RWPE1 (cell line): ENCODE results near the gene IL1R2.

Experiments used
- CTCF ChIA-PET: fragments of 350-600 bp; sonication (Branson Sonifier 250); formaldehyde crosslinking; extraction: SDS; loops from one replicate; lab custom pipeline; 2021; lab: Yijun Ruan, JAX
- POLR2A ChIA-PET: fragments of 400-600 bp; formaldehyde crosslinking; extraction: SDS; loops from one replicate; lab custom pipeline; 2020; ENCODE audit warnings: antibody characterized with exemption; ENCODE audit not compliant: low non-redundant PET; lab: Yijun Ruan, JAX
- DNase-seq: peaks from one replicate; pipeline ENCODE4 v3.0.0; 2012; ENCODE audit warnings: low spot score
- H3K27ac ChIP-seq: fragments of 450-650 bp; 2 replicates; pipeline ENCODE4 v1.5.1; 2017
- TF ChIP-seq, protein P1 (sequence below): fragments of 450-650 bp; conservative IDR thresholded peaks from 2 replicates; pipeline ENCODE4 v1.5.1; 2017; ENCODE audit warnings: low read depth, mild to moderate bottlenecking

The IL1R2 gene

DNA sequence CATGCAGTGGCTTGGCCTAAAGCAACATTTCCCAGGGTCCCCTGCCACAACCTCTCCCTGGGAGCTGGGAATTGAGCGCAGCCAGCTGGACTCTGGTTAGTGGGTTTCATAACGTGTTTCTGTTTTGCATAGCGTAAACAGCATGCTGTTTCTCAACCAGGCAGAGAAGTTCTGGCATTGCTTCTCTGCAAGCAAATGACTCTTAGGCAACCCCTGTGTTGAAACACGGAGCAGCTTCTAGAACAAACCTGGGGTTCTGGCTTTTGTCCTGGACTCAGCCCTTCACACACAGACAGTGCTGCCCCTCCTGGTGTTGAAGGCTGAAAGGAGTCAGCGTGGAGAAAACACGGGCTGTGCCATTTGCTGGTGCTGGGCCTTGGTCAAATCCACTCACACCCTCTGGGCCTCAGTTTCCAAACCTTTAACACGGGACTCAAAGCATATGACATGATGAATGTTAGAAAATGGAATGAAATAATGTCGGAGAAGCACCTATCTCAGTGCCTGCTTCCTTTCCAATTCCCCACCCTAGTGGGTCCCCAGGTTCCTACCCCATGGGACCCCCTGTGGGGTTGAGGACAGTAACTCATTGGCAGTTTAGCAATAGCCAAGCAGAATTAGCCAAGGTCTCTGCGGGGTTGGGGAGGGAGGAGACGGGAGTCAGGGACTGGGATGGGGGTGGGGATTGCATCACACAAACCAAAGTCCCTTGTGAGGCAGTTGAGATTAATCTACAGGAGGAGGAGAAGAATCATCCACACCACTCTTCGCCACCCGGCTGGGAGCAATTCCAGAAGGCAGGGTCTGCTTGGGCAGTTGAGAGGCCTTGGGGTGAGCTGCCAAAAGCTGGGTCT, 30.2 kb upstream of the IL1R2 start:
- no peak for DNase-seq
- ChIA-PET CTCF (no interaction called here), POLR2A (no interaction called here)
- H3K27ac ChIP-seq, result peak overlapping the region; percentile 62
- TF ChIP-seq, protein P1, sequence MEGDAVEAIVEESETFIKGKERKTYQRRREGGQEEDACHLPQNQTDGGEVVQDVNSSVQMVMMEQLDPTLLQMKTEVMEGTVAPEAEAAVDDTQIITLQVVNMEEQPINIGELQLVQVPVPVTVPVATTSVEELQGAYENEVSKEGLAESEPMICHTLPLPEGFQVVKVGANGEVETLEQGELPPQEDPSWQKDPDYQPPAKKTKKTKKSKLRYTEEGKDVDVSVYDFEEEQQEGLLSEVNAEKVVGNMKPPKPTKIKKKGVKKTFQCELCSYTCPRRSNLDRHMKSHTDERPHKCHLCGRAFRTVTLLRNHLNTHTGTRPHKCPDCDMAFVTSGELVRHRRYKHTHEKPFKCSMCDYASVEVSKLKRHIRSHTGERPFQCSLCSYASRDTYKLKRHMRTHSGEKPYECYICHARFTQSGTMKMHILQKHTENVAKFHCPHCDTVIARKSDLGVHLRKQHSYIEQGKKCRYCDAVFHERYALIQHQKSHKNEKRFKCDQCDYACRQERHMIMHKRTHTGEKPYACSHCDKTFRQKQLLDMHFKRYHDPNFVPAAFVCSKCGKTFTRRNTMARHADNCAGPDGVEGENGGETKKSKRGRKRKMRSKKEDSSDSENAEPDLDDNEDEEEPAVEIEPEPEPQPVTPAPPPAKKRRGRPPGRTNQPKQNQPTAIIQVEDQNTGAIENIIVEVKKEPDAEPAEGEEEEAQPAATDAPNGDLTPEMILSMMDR, result no peak

DNA sequence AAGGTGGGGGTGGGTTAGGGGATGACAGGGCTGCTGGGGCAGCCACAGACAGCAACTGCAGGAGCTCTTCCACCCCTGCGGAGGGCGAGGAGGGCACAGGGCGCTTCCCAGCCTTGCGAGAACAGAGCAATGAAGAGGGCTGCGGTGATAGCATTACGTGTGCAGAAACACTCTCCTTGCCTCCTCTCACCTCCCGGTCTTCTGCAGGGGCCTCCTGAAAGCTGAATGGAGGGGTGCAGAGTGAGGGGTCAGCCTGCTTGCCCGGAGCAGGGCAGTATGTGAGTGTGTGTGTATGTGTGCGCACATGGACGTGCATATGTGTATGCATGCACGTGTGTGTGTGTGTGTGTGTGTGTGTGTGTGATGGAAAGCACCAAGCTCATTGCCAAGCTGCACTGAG, 29.5 kb upstream of the IL1R2 start:
- ChIA-PET CTCF (no interaction called here), POLR2A (no interaction called here)
- TF ChIP-seq, protein P1, result no peak
- peak overlapping the region; percentile 62; the same call in 1 of the 2 replicates for H3K27ac ChIP-seq
- DNase-seq, result no peak

DNA sequence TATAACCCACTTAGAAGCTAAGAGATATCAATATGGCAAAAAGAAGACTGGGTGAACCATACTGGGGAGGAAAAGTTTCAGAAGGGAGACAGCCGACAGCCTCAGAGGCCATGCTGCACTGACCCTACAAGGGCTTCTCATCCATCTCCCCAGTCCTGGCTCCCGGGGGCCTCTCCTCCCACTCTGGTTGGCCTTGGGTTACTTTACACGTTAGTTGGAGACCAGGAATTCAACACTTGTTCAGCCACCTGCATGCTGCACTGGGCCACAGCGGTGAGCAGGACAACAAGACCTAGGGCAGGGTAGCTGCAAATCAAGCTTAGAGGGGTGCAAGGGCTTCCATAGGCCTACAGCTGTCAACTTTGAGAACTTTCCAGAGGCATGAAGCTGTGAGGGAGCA, 28.6 kb upstream of the IL1R2 start:
- TF ChIP-seq, protein P1, result no peak
- ChIA-PET POLR2A (interaction anchor here (0.6 kb wide), 1 partner anchor 979 kb away, joined by 8 read pairs; no protein-coding TSS in a partner anchor), CTCF (no interaction called here)
- DNase-seq, result no peak
- no peak overlapping the region for H3K27ac ChIP-seq

DNA sequence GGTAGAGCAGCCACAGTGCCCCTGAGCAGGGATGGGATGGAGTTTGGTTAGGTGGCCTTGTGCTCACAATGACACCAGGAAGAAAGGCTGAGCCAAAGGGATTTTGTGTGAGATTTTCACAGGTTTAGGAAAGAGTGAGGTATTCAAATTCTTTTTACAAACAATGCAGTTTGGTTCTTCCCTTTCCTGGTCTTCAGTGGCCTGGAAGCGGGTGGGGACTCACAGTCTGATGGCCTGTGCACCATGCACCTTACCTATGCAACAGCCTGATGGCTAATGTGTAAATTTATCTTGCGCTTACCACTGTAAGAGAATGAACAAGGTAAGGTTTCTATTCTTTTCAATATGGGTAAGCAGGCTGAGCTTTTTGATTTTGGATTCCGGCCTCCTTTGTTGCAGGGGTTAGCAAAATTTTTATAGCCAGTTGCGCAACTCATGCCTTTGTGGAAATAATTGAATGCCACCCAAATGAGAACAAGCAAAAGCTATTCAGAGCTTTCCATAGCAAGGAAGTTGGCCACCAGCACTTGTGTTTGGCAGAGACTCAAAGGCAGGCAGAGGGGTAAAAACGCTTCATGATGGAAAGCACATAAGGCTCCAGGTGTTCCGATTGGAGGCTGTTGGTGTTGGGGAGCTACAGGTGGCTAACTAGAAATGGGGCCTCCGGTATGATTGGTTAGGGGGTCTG, 23.8 kb upstream of the IL1R2 start:
- ChIA-PET CTCF (interaction anchor here (0.7 kb wide), 1 partner anchor 150 kb away, joined by 4 read pairs; no protein-coding TSS in a partner anchor), POLR2A (no interaction called here)
- TF ChIP-seq, protein P1, result no peak
- no peak for DNase-seq
- peak overlapping the region; percentile 40 for H3K27ac ChIP-seq

DNA sequence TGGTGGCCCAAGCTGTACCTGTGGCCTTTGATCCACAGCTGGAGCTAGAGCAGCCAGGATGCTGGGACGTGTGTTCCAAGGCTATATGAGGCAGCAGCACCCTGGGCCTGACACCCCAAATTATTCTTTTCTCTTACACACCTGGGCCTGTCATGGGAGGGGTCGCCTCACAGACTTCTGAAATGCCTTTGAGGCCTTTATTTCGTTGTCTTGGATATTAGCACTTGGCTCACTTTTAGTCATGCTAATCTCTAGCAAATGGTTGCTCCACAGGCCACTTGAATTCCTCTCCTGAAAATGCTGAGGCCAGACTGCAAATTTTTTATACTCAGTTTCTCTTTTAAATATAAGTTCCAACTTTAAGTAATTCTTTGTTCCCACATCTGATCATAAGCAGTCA, 22.0 kb upstream of the IL1R2 start:
- ChIA-PET POLR2A (no interaction called here), CTCF (no interaction called here)
- TF ChIP-seq, protein P1, result no peak
- DNase-seq, result no peak
- no peak overlapping the region for H3K27ac ChIP-seq

DNA sequence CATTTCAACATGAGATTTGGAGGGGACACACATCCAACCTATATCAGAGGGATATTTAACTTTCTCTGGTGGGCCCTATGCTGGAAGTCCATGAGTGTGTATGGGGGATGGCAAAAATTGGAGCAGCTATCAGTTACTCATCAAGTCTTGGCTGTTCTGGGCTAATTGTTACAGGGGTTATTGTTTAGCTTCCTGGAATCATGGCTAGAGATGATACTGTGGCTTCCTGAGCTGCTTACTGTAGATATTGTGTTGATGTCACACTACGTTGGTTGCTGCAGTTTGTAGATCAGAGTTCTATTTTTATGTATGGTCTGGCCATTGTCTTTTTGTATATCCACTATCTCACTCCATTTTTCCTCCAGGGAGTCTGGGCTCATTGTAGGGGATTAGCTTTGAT, 20.9 kb upstream of the IL1R2 start:
- TF ChIP-seq, protein P1, result no peak
- DNase-seq, result no peak
- ChIA-PET POLR2A (no interaction called here), CTCF (no interaction called here)
- H3K27ac ChIP-seq, result no peak overlapping the region
